Left forelimb (tissue), 1 donor: ENCODE results near the gene BNC1.

ENCODE experiments used
- DNase-seq: peaks from one replicate; pipeline ENCODE4 v3.0.0-alpha.2; 2018; ENCODE audit warnings: low spot score

The BNC1 gene

GRCh38 chr15:83284559-83285283 lies at the start of gene BNC1:
TSS of gene BNC1 (minus strand) at chr15:83284664. CDS start at chr15:83284628, 36 bp downstream.
- DNase-seq: no peak

- no peak for DNase-seq
Observed at GRCh38 chr15:83327041-83327440, 42.6 kb upstream of the BNC1 start.

- DNase-seq: no peak
Observed at GRCh38 chr15:83324799-83325198, 40.3 kb upstream of the BNC1 start.

GRCh38 chr15:83323296-83323711 lies 38.8 kb upstream of the BNC1 start:
- no peak for DNase-seq

- no peak for DNase-seq
Observed at GRCh38 chr15:83322691-83323090, 38.2 kb upstream of the BNC1 start.

- no peak for DNase-seq
Observed at GRCh38 chr15:83322061-83322460, 37.6 kb upstream of the BNC1 start.

GRCh38 chr15:83320844-83321243 lies 36.4 kb upstream of the BNC1 start:
- DNase-seq: no peak

- DNase-seq: no peak
Observed at GRCh38 chr15:83320404-83320803, 35.9 kb upstream of the BNC1 start.

- no peak for DNase-seq
Observed at GRCh38 chr15:83319771-83320170, 35.3 kb upstream of the BNC1 start.

- no peak for DNase-seq
Observed at GRCh38 chr15:83318861-83319415, 34.5 kb upstream of the BNC1 start.

GRCh38 chr15:83318036-83318435 lies 33.6 kb upstream of the BNC1 start:
- DNase-seq: no peak

- no peak for DNase-seq
Observed at GRCh38 chr15:83312071-83312470, 27.6 kb upstream of the BNC1 start.

GRCh38 chr15:83310521-83311456 lies 26.3 kb upstream of the BNC1 start:
- no peak for DNase-seq

- DNase-seq: no peak
Observed at GRCh38 chr15:83308671-83309070, 24.2 kb upstream of the BNC1 start.

- DNase-seq: no peak
Observed at GRCh38 chr15:83306561-83306960, 22.1 kb upstream of the BNC1 start.

- DNase-seq: no peak
Observed at GRCh38 chr15:83305704-83306291, 21.3 kb upstream of the BNC1 start.

GRCh38 chr15:83304861-83305703 lies 20.6 kb upstream of the BNC1 start:
- DNase-seq: no peak

GRCh38 chr15:83303535-83303934 lies 19.1 kb upstream of the BNC1 start:
- DNase-seq: no peak

GRCh38 chr15:83300826-83301225 lies 16.4 kb upstream of the BNC1 start:
- DNase-seq: no peak

- DNase-seq: no peak
Observed at GRCh38 chr15:83299462-83299861, 15.0 kb upstream of the BNC1 start.

GRCh38 chr15:83295417-83295816 lies 11.0 kb upstream of the BNC1 start:
- DNase-seq: no peak

- no peak for DNase-seq
Observed at GRCh38 chr15:83293201-83293600, 8.7 kb upstream of the BNC1 start.
